MM.1S (cell line): ENCODE measurements around the gene HNMT.

Experiments
- DNase-seq: peaks from one replicate; pipeline ENCODE4 v3.0.0-alpha.2; 2015
- H2AFZ ChIP-seq: fragments of 300-600 bp; sonication (generic); 2 replicates; pipeline ENCODE4 v1.6.0; 2016; ENCODE audit warnings: antibody characterized with exemption, low read length
- H3F3A ChIP-seq: fragments of 300-600 bp; sonication (generic); 2 replicates; pipeline ENCODE4 v1.6.1; 2016; ENCODE audit warnings: mild to moderate bottlenecking, antibody characterized with exemption, low read length, moderate library complexity, mixed read lengths; ENCODE audit not compliant: insufficient read depth
- H3K27ac ChIP-seq: fragments of 300-600 bp; sonication (generic); 2 replicates; pipeline ENCODE4 v1.5.1; 2016; ENCODE audit warnings: mild to moderate bottlenecking, low read length
- H3K27me3 ChIP-seq: fragments of 300-600 bp; sonication (generic); replicated peaks from 2 replicates; pipeline ENCODE4 v1.6.0; 2016; ENCODE audit warnings: low read length; ENCODE audit not compliant: insufficient read depth
- H3K36me3 ChIP-seq: fragments of 300-600 bp; sonication (generic); replicated peaks from 2 replicates; pipeline ENCODE4 v1.6.1; 2016; ENCODE audit warnings: mild to moderate bottlenecking, low read length, mixed read lengths; ENCODE audit not compliant: insufficient read depth
- H3K4me1 ChIP-seq: fragments of 300-600 bp; sonication (generic); 2 replicates; pipeline ENCODE4 v1.6.1; 2016; ENCODE audit warnings: low read length, mixed read lengths
- H3K4me2 ChIP-seq: fragments of 300-600 bp; sonication (generic); 2 replicates; pipeline ENCODE4 v1.6.0; 2016; ENCODE audit warnings: low read depth, low read length
- H3K4me3 ChIP-seq: fragments of 300-600 bp; sonication (generic); 2 replicates; pipeline ENCODE4 v1.5.1; 2016; ENCODE audit warnings: low read length, mixed read lengths
- H3K79me2 ChIP-seq: fragments of 300-600 bp; sonication (generic); 2 replicates; pipeline ENCODE4 v1.6.1; 2016; ENCODE audit warnings: mixed run types, low read length, mixed read lengths
- H3K9ac ChIP-seq: fragments of 300-600 bp; sonication (generic); 2 replicates; pipeline ENCODE4 v1.6.1; 2016; ENCODE audit warnings: low read length, mixed read lengths
- H3K9me2 ChIP-seq: fragments of 300-600 bp; sonication (generic); replicated peaks from 2 replicates; pipeline ENCODE4 v1.6.1; 2016; ENCODE audit warnings: mild to moderate bottlenecking, low read length, mixed read lengths; ENCODE audit not compliant: insufficient read depth
- H3K9me3 ChIP-seq: fragments of 300-600 bp; sonication (generic); replicated peaks from 2 replicates; pipeline ENCODE4 v1.6.1; 2016; ENCODE audit warnings: mild to moderate bottlenecking, low read length, mixed read lengths; ENCODE audit not compliant: insufficient read depth
- H4K20me1 ChIP-seq: fragments of 300-600 bp; sonication (generic); 2 replicates; pipeline ENCODE4 v1.6.1; 2016; ENCODE audit warnings: mild to moderate bottlenecking, low read length, moderate library complexity, mixed read lengths; ENCODE audit not compliant: insufficient read depth
- EZH2 ChIP-seq: fragments of 300-600 bp; sonication (generic); optimal IDR thresholded peaks from 2 replicates; pipeline ENCODE3; 2017; ENCODE audit warnings: low read depth, mild to moderate bottlenecking, antibody characterized with exemption, low read length, mixed read lengths
- EZH2phosphoT487 ChIP-seq: fragments of 300-600 bp; sonication (generic); IDR thresholded peaks from 2 replicates; pipeline ENCODE4 v1.6.1; 2018; ENCODE audit warnings: antibody characterized with exemption, low read length
- TF ChIP-seq, protein P1 (sequence below): fragments of 300-600 bp; sonication (generic); IDR thresholded peaks from 2 replicates; pipeline ENCODE4 v1.5.1; 2016; ENCODE audit warnings: antibody characterized with exemption, low read length, mixed read lengths

The HNMT gene

DNA sequence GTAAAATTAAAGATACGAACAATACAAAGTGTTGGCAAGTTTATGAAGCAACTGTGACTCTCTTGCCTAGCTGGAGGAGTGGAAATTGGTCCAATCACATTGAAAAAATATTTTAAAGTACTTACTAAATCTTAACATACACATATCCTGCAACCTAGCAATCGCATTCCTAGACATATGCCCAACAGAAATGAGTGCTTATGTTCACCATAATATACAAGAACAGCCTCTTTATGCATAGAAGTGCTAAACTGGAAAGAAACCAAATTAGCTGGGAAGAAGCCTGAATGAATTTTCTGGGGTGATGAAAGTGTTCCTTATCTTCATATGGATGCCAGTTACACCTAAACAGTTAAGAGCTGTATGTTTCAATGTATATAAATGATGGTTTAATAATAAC lies 98.9 kb downstream of the HNMT start:
- Histone ChIP-seq H3K4me3 (no peak overlapping the region), H3K27me3 (no peaks in the 10 kb centered on the region), H3K4me1 (no peaks in the 10 kb centered on the region), H3K36me3 (no peaks in the 10 kb centered on the region), H3F3A (no peaks in the 10 kb centered on the region), H2AFZ (no peak overlapping the region), H4K20me1 (no peaks in the 10 kb centered on the region), H3K9ac (no peak overlapping the region), H3K27ac (no peak overlapping the region), H3K9me3 (no peaks in the 10 kb centered on the region), H3K4me2 (no peak overlapping the region), H3K9me2 (no peaks in the 10 kb centered on the region), H3K79me2 (no peaks in the 10 kb centered on the region)
- no peak for DNase-seq
- TF ChIP-seq, protein P1, sequence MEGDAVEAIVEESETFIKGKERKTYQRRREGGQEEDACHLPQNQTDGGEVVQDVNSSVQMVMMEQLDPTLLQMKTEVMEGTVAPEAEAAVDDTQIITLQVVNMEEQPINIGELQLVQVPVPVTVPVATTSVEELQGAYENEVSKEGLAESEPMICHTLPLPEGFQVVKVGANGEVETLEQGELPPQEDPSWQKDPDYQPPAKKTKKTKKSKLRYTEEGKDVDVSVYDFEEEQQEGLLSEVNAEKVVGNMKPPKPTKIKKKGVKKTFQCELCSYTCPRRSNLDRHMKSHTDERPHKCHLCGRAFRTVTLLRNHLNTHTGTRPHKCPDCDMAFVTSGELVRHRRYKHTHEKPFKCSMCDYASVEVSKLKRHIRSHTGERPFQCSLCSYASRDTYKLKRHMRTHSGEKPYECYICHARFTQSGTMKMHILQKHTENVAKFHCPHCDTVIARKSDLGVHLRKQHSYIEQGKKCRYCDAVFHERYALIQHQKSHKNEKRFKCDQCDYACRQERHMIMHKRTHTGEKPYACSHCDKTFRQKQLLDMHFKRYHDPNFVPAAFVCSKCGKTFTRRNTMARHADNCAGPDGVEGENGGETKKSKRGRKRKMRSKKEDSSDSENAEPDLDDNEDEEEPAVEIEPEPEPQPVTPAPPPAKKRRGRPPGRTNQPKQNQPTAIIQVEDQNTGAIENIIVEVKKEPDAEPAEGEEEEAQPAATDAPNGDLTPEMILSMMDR, result no peak
- TF ChIP-seq EZH2phosphoT487, result no peak
- TF ChIP-seq EZH2, result no peak
